IPS-18a (cell line): ENCODE data around the gene TECR.
"Not testable (repeated sequence)": the region's sequence is repeated elsewhere in the genome, so short reads cannot be mapped to it uniquely, and the experiment has no call there.

Experiments
- H3K27ac ChIP-seq: one replicate; pipeline ENCODE4 v1.5.1; 2013; ENCODE audit warnings: low read length
- H3K27me3 ChIP-seq: one replicate; pipeline ENCODE4 v1.6.1; 2013; ENCODE audit warnings: mild to moderate bottlenecking, low read length; ENCODE audit not compliant: control insufficient read depth, insufficient read depth
- H3K36me3 ChIP-seq: one replicate; pipeline ENCODE4 v1.6.1; 2013; ENCODE audit warnings: low read depth, low read length; ENCODE audit not compliant: control insufficient read depth
- H3K4me1 ChIP-seq: one replicate; pipeline ENCODE4 v1.6.1; 2013; ENCODE audit warnings: low read depth, low read length; ENCODE audit not compliant: control insufficient read depth
- H3K4me3 ChIP-seq: one replicate; pipeline ENCODE4 v1.5.1; 2013; ENCODE audit warnings: low read length
- H3K9ac ChIP-seq: one replicate; pipeline ENCODE4 v1.6.1; 2013; ENCODE audit warnings: mild to moderate bottlenecking, low read length, moderate library complexity
- H3K9me3 ChIP-seq: one replicate; pipeline ENCODE4 v1.6.1; 2013; ENCODE audit warnings: low read depth, low read length; ENCODE audit not compliant: control insufficient read depth

The TECR gene

DNA sequence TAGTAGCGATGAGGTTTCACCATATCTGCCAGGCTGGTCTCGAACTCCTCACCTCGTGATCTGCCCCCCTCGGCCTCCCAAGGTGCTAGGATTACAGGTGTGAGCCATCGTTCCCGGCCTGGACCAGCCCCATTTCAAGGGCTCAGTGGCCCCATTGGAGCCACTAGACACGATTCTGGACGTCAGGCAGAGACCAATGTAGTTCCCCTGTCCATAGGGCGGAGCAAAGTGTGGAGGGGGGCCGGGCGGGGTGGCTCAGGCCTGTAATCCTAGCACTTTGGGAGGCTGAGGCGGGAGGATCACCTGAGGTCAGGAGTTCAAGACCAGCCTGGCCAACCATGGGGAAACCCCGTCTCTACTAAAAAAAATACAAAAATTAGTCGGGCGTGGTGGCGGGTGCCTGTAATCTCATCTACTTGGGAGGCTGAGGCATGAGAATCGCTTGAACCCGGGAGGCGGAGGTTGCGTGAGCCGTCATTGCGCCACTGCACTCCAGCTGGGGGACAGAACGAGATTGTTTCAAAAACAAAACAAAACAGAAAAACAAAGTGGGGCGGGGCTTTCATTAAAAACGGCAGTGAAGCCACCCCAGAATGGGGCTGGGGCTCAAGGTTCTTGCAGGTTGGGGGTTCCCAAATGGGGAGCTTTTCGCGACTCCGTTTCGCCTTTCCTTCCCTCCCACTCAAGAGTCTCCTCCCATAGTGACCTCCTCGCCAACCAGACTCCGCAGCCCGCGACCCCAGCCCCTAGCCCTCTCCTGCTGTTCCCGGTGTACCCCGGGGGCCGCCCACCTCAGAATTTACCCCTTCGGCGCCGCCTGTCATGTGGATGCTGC, 758 bp upstream of the TECR start:
- Histone ChIP-seq H3K9me3 (no peaks in the 10 kb centered on the region), H3K27me3 (no peaks in the 10 kb centered on the region), H3K36me3 (no peaks in the 10 kb centered on the region), H3K4me3 (peak overlapping the region; percentile 63), H3K9ac (no peak overlapping the region), H3K27ac (no peak overlapping the region), H3K4me1 (peaks cover 5% of the 10 kb centered on the region)

GRCh38 chr19:14530005-14530348, 583 bp downstream of the TECR start:
- H3K4me1 ChIP-seq = peaks cover 5% of the 10 kb centered on the region
- no peaks in the 10 kb centered on the region for H3K9me3 ChIP-seq
- peak overlapping the region; percentile 43 for H3K27ac ChIP-seq
- no peaks in the 10 kb centered on the region for H3K27me3 ChIP-seq
- peak overlapping the region; percentile 81 for H3K4me3 ChIP-seq
- no peaks in the 10 kb centered on the region for H3K36me3 ChIP-seq
- H3K9ac ChIP-seq = peak overlapping the region; percentile 74

- peak overlapping the region; percentile 74 for H3K9ac ChIP-seq
- H3K27me3 ChIP-seq = no peaks in the 10 kb centered on the region
- H3K27ac ChIP-seq = no peak overlapping the region
- peak overlapping the region; percentile 81 for H3K4me3 ChIP-seq
- H3K4me1 ChIP-seq = peaks cover 5% of the 10 kb centered on the region
- no peaks in the 10 kb centered on the region for H3K36me3 ChIP-seq
- no peaks in the 10 kb centered on the region for H3K9me3 ChIP-seq
Measured at GRCh38 chr19:14530506-14530905, 1.1 kb downstream of the TECR start.

GRCh38 chr19:14533450-14533849, 4.1 kb downstream of the TECR start:
- no peaks in the 10 kb centered on the region for H3K36me3 ChIP-seq
- H3K27ac ChIP-seq = no peak overlapping the region
- no peak overlapping the region for H3K9ac ChIP-seq
- H3K4me1 ChIP-seq = peaks cover 8% of the 10 kb centered on the region
- no peak overlapping the region for H3K4me3 ChIP-seq
- no peaks in the 10 kb centered on the region for H3K9me3 ChIP-seq
- no peaks in the 10 kb centered on the region for H3K27me3 ChIP-seq

GRCh38 chr19:14536926-14537692, 7.7 kb downstream of the TECR start:
- Histone ChIP-seq H3K27ac (no peak overlapping the region), H3K27me3 (no peaks in the 10 kb centered on the region), H3K36me3 (no peaks in the 10 kb centered on the region), H3K9ac (no peak overlapping the region), H3K9me3 (no peaks in the 10 kb centered on the region), H3K4me1 (peaks cover 2% of the 10 kb centered on the region), H3K4me3 (peak overlapping the region; percentile 4)

- Histone ChIP-seq H3K9me3 (no peaks in the 10 kb centered on the region), H3K27ac (no peak overlapping the region)
Measured at GRCh38 chr19:14540741-14541525, 11.5 kb downstream of the TECR start.

DNA sequence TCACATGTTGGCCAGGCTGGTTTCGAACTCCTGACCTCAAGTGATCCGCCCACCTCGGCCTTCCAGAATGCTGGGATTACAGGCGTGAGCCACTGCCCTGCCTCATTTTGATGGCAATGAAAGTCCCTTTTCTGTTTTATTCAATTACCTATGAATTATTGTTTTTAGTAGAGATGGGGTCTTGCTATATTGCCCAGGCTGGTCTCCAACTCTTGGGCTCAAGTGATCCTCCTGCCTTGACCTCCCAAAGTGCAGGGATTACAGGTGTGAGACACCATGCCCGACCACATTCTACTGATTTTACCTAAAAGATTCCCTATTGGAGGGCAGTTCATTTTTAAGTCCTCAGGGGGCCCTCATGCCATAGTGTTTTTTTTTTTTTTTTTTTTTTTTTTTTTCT, 12.6 kb downstream of the TECR start:
- not testable (repeated sequence) for H3K27ac ChIP-seq, H3K9me3 ChIP-seq, H3K4me1 ChIP-seq, H3K36me3 ChIP-seq, H3K4me3 ChIP-seq, H3K27me3 ChIP-seq, H3K9ac ChIP-seq

More at GRCh38 chr19:14540741-14541525, 11.5 kb downstream of the TECR start:
- Histone ChIP-seq H3K36me3 (no peaks in the 10 kb centered on the region), H3K4me1 (peaks cover 7% of the 10 kb centered on the region), H3K4me3 (no peak overlapping the region), H3K27me3 (no peaks in the 10 kb centered on the region), H3K9ac (no peak overlapping the region)

DNA sequence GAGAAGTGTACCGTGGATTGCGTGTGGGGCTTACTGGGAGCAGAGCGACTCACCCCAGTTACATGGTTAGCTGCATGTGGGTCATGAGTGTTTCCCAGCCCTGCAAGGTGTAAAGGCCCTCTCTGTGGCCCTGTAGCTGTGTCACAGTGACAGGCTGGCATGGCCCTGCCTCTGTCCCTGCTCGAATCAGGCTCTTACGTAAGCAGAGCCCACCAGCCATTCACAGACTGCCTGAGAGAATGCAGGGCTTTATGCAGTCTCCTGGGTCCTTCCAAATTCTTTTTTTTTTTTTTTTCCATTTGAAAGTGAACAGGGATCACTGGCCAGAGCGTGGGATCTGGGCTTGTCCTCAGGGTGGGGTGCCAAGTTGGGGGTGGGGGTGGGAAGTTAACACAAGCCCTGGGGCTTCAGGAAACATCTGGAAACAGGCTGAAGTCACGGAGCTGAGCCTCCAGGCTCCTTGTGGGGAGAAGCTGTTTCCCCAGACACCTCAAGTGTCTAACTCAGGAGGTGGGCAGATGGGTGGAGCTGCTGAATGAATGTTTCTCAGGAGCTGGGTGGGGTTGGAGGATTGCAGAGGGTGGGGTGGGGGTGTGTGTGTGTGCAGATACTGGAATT, 13.4 kb downstream of the TECR start:
- H3K4me1 ChIP-seq = peaks cover 4% of the 10 kb centered on the region
- H3K9ac ChIP-seq = no peak overlapping the region
- no peak overlapping the region for H3K27ac ChIP-seq
- H3K4me3 ChIP-seq = no peak overlapping the region
- no peaks in the 10 kb centered on the region for H3K9me3 ChIP-seq
- no peaks in the 10 kb centered on the region for H3K36me3 ChIP-seq
- no peaks in the 10 kb centered on the region for H3K27me3 ChIP-seq

GRCh38 chr19:14544047-14544446, 14.7 kb downstream of the TECR start:
- H3K4me3 ChIP-seq = no peak overlapping the region
- H3K9ac ChIP-seq = no peak overlapping the region

DNA sequence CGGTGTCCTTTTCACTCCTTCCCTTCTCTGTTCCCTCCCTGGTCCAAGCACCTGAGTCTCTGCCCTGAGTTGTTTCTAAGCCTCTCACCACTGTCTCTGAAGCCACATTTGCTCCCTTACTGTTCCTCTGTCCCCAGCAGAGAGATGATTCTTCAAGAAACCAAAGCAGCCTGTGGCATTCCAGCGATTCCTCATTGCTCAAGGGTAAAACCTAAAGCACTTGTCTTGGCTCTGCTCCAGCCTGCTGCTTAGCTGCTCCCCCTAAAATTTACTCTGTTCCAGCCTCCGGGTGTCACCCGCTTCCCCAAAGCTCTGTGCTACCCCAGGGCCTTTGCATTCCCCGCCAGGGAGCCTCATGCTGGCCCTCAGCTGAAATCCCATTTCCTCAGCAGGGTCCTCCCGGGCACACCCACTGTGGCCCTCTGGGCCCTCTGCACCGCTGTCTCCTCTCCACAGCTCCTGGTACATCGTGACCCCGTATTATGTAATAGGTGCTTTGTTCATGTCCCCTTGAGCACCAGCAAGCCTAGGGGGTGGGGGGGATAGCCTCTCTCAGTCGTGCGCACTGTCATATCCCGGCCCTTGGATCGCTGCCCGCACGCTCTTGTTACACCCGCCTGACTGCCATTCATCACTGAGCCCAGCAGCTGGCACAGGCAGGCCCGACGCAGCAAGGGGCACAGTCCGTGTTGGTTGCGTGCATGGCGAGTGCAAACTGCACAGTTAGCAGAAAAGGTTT, 15.8 kb downstream of the TECR start:
- Histone ChIP-seq H3K9me3 (no peaks in the 10 kb centered on the region), H3K27me3 (no peaks in the 10 kb centered on the region), H3K9ac (no peak overlapping the region), H3K4me1 (peaks cover 4% of the 10 kb centered on the region), H3K36me3 (no peaks in the 10 kb centered on the region), H3K27ac (no peak overlapping the region), H3K4me3 (no peak overlapping the region)

More at GRCh38 chr19:14544047-14544446, 14.7 kb downstream of the TECR start:
- Histone ChIP-seq H3K9me3 (no peaks in the 10 kb centered on the region), H3K27ac (no peak overlapping the region), H3K4me1 (peaks cover 4% of the 10 kb centered on the region), H3K27me3 (no peaks in the 10 kb centered on the region), H3K36me3 (no peaks in the 10 kb centered on the region)
